Ovary (tissue), 9 donors: Measurements from ENCODE around the gene CRYBG1. TPM values are rescaled to one million over a fixed set of nuclear protein-coding genes. Genes with fewer than 3 reads are reported as not detected.

Experiments
- DNase-seq, 5 donors: peaks; one replicate each; pipeline ENCODE4 v3.0.0-alpha.2; 2019 to 2020
- H3K27ac ChIP-seq, 2 donors: fragments of 200-600 bp; one replicate each; pipeline versions ENCODE4 v1.5.1 to v1.8.0; 2019 to 2022
- H3K27me3 ChIP-seq: fragments of 200-600 bp; one replicate; pipeline ENCODE4 v1.8.0; 2022
- H3K36me3 ChIP-seq: fragments of 200-600 bp; sonication (generic); one replicate; pipeline ENCODE4 v1.5.1; 2019
- H3K4me1 ChIP-seq: one replicate; pipeline ENCODE4 v1.8.1; 2013; ENCODE audit warnings: mild to moderate bottlenecking, moderate library complexity; ENCODE audit not compliant: insufficient read depth
- H3K4me3 ChIP-seq: fragments of 200-600 bp; sonication (generic); one replicate; pipeline ENCODE4 v1.5.1; 2017
- H3K9me3 ChIP-seq, 2 donors: fragments of 200-600 bp in 1 of 2; sonication (generic) in 1 of 2; one replicate each; pipeline versions ENCODE4 v1.5.1 to v1.8.1; 2013 to 2019; ENCODE audit warnings: mild to moderate bottlenecking in 1 of 2, moderate library complexity in 1 of 2
- EP300 ChIP-seq: sonication (generic); formaldehyde crosslinking; IDR thresholded peaks from one replicate; pipeline ENCODE4 v1.6.1; 2017; ENCODE audit warnings: antibody characterized with exemption
- POLR2A ChIP-seq: fragments of 450-650 bp; IDR thresholded peaks from one replicate; pipeline ENCODE4 v1.6.1; 2017; ENCODE audit warnings: antibody characterized with exemption, mild to moderate bottlenecking, moderate library complexity
- WGBS, 3 donors: extraction: QIAGEN DNeasy Blood & Tissue Kit in 1 of 3; methylation state at CpG; one replicate each; pipeline versions ENCODE4 v1.1.5 to v1.1.7; 2013 to 2017; 5-methylcytosine and 5-hydroxymethylcytosine counted together
- intact Hi-C, 4 donors: fragments of 100-400 bp; cut with DNase I; formaldehyde crosslinking; loops; one replicate each; pipeline versions ENCODE4 v1.11.0 to v1.15.1; 2022 to 2023
- polyA plus RNA-seq, 2 donors: library from polyadenylated mRNA; stranded (reverse); fragments of 200-250 nt in 1 of 2; fragments of 350-450 nt in 1 of 2; fragmentation: Illumina TruSeq in 1 of 2; extraction: RNeasy Lipid Tissue Mini Kit (QIAGEN cat#74804) in 1 of 2; gene quantifications; one replicate each; pipeline ENCODE4 v1.2.3, GENCODE V29; 2013 to 2014
- total RNA-seq, 7 donors: library from RNA; depleted of rRNA in 2 of 7; stranded (reverse); fragments of >200 nt in 2 of 7; fragmentation: NEBNext Ultra II Directional in 3 of 7; extraction: Animal tissue kit (Norgen Biotek cat#: 25700) in 3 of 7; gene quantifications; one replicate each; pipeline versions ENCODE4 v1.1.0 to v1.2.4, GENCODE V29; 2016 to 2023
- TF ChIP-seq, protein P1 (sequence below), 3 donors: fragments of 450-650 bp in 2 of 3; fragments of 200-600 bp in 1 of 3; IDR thresholded peaks; one replicate each; pipeline versions ENCODE4 v1.5.1 to v1.8.0; 2016 to 2022; ENCODE audit warnings: antibody characterized with exemption in 3 of 3, mild to moderate bottlenecking in 1 of 3
- donor health status: DM: no; HTN: no; CAD: no; lungs with moderate emphysema.
- donor health status: DM: no; HTN: no; CAD: no.
- donor health status: Bipolar disorder and iron deficiency.
- donor health status: DM: yes; HTN: yes; CAD: no.
- donor health status: DM: no; HTN: no; CAD: no.
- donor health status: DM: yes; HTN: yes; CAD: no.

Gene CRYBG1
- total and polyA plus RNA-seq, 9 donors: 1.5 to 7.4 (median 3.8) TPM

DNA sequence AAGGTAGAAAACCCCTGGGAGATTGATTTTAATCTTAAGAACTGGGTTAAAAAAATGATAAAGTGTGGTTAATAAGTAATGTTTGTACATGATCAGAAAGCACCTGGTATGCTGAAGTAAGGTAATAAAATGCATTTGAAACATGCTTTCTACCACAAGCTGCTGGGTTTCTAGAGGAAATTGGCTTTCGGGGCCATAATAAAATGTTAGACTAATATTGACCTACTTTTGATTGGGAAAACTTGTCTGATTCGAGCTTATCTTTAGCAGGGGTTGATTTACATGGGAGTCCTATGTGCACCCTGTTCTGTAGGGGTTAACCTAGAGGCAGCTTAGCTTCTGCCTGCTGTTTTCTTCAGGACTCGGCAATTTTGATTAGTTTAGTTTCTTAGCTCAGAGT is 50.5 kb downstream of the CRYBG1 start:
- WGBS, 3 donors: 62 to 71% (median 66%) methylated on average over 3 of the region's 3 CpGs
- no peaks in the 10 kb centered on the region for H3K9me3 ChIP-seq
- no peak overlapping the region for H3K4me3 ChIP-seq
- no peak overlapping the region for H3K27ac ChIP-seq
- H3K36me3 ChIP-seq: no peaks in the 10 kb centered on the region
- no peak for DNase-seq
- no peaks in the 10 kb centered on the region for H3K4me1 ChIP-seq
- H3K27me3 ChIP-seq: no peaks in the 10 kb centered on the region
- TF ChIP-seq, protein P1, sequence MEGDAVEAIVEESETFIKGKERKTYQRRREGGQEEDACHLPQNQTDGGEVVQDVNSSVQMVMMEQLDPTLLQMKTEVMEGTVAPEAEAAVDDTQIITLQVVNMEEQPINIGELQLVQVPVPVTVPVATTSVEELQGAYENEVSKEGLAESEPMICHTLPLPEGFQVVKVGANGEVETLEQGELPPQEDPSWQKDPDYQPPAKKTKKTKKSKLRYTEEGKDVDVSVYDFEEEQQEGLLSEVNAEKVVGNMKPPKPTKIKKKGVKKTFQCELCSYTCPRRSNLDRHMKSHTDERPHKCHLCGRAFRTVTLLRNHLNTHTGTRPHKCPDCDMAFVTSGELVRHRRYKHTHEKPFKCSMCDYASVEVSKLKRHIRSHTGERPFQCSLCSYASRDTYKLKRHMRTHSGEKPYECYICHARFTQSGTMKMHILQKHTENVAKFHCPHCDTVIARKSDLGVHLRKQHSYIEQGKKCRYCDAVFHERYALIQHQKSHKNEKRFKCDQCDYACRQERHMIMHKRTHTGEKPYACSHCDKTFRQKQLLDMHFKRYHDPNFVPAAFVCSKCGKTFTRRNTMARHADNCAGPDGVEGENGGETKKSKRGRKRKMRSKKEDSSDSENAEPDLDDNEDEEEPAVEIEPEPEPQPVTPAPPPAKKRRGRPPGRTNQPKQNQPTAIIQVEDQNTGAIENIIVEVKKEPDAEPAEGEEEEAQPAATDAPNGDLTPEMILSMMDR (IDR thresholded peaks at IDR 0.05): no peak
- intact Hi-C loops: no loop called here

- TF ChIP-seq EP300: no peak
- no peak for TF ChIP-seq POLR2A
- TF ChIP-seq, protein P1 (IDR thresholded peaks at IDR 0.05): no peak
- 68 to 77% (median 70%) methylated on average over 6 of the region's 6 CpGs for WGBS, 3 donors
- no peak for DNase-seq
- Histone ChIP-seq H3K4me1 (no peaks in the 10 kb centered on the region), H3K9me3 (no peaks in the 10 kb centered on the region), H3K27ac (no peak overlapping the region), H3K27me3 (no peaks in the 10 kb centered on the region), H3K4me3 (no peak overlapping the region), H3K36me3 (no peaks in the 10 kb centered on the region)
- intact Hi-C loops: no loop called here
These were observed 51.2 kb downstream of the CRYBG1 start for GRCh38 chr6:106411643-106412200.

DNA sequence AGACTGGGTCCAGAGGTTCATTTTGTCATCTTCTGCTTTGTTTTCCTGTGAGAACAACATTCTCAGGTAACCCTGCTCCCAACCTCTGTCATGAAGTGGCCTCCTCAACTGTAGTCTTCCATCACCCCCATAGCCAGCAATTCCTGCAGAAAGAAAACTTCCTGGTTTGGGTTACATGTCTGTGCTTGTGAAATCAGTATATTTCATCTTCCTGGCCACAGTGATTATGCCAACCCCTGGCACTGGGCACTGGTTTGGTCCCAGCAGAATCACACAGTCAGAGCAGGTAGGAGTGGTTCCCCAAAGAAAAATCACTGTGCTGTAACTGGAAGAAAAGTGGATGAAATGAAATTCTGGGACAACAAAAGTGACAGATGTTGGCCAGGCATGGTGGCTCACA is 52.5 kb downstream of the CRYBG1 start:
- intact Hi-C loops: no loop called here
- no peak overlapping the region for H3K27ac ChIP-seq

GRCh38 chr6:106413722-106414121 is 53.2 kb downstream of the CRYBG1 start:
- Histone ChIP-seq H3K27ac (no peak overlapping the region), H3K4me1 (no peaks in the 10 kb centered on the region), H3K36me3 (no peaks in the 10 kb centered on the region), H3K27me3 (no peaks in the 10 kb centered on the region), H3K4me3 (no peak overlapping the region), H3K9me3 (no peaks in the 10 kb centered on the region)
- TF ChIP-seq, protein P1 (IDR thresholded peaks at IDR 0.05): no peak
- TF ChIP-seq POLR2A (no peak), EP300 (no peak)
- WGBS, 3 donors: 44 to 51% (median 47%) methylated on average over 2 of the region's 2 CpGs
- intact Hi-C loops: no loop called here
- no peak for DNase-seq

More for the DNA sequence above, 52.5 kb downstream of the CRYBG1 start:
- Histone ChIP-seq H3K36me3 (no peaks in the 10 kb centered on the region), H3K4me3 (no peak overlapping the region), H3K27me3 (no peaks in the 10 kb centered on the region), H3K4me1 (no peaks in the 10 kb centered on the region), H3K9me3 (no peaks in the 10 kb centered on the region)
- TF ChIP-seq POLR2A (no peak), EP300 (no peak)
- TF ChIP-seq, protein P1 (IDR thresholded peaks at IDR 0.05): no peak
- no peak for DNase-seq
